ENCODE measurements around the gene PORCN. TPM values are rescaled to one million over a fixed set of nuclear protein-coding genes. Genes with fewer than 3 reads are reported as not detected.
A peak's percentile ranks its signal among the peaks of the same experiment; 100 is the strongest.

Gene PORCN
- total RNA-seq, 2 donors from 2014 or later, result 6.2 to 22.7 TPM

DNA sequence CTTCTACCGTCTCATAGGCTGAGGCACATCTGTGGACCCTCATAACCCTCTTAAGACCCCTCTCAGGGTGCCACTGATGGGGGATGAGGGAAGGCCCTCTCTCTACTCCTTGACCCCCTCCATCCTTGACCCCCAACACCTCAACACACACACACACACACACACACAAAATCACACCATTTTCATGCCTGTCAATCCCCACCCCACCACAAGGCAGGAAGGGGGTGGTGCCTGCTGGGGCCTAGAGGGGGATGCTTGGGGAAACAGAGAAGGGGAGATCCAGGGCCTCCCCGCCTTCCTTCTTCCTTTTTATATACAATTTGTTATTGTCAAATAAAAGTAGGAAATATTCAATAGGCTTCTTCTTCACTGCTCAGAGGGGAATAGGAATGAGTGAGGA, 11.7 kb downstream of the PORCN start:
- Histone ChIP-seq H3K9me3 (no peaks in the 10 kb centered on the region), H3K27ac (no peak overlapping the region), H3K27me3 (no peaks in the 10 kb centered on the region), H3K4me3 (no peak overlapping the region), H3K4me1 (peaks cover 8% of the 10 kb centered on the region), H3K36me3 (replicated peaks in 1 of 2; ENCODE audit: insufficient read depth in 1 of 2, low read depth in 2 of 2) (no peaks in the 10 kb centered on the region)
- DNase-seq (no peak), ATAC-seq (no peak)
- WGBS, 2 donors, result 80 to 100% methylated on average over 1 of the region's 2 CpGs
- no peak for TF ChIP-seq POLR2A (IDR thresholded peaks at IDR 0.05)
- TF ChIP-seq, protein P1, sequence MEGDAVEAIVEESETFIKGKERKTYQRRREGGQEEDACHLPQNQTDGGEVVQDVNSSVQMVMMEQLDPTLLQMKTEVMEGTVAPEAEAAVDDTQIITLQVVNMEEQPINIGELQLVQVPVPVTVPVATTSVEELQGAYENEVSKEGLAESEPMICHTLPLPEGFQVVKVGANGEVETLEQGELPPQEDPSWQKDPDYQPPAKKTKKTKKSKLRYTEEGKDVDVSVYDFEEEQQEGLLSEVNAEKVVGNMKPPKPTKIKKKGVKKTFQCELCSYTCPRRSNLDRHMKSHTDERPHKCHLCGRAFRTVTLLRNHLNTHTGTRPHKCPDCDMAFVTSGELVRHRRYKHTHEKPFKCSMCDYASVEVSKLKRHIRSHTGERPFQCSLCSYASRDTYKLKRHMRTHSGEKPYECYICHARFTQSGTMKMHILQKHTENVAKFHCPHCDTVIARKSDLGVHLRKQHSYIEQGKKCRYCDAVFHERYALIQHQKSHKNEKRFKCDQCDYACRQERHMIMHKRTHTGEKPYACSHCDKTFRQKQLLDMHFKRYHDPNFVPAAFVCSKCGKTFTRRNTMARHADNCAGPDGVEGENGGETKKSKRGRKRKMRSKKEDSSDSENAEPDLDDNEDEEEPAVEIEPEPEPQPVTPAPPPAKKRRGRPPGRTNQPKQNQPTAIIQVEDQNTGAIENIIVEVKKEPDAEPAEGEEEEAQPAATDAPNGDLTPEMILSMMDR (IDR thresholded peaks at IDR 0.05), result no peak
- intact Hi-C loops (cut with DNase I), result no loop called here

DNA sequence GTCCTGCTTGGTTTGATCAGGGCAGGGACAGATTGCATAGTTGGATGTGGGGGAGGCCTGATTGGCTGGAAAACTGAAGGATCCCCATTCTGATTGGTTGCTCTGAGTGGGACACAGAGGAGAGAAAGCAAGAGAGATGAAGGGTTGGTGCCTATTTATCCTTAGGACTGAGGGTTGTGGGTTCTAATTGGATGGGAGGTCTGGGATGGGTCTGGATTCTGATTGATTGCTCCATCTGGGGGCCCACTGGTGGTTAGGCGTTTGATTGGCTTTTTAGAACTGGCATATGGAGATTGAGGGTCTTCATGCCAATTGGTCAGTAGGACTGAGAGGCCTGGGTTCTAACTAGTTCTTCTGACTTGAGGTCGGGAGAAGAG, 12.2 kb downstream of the PORCN start:
- peaks cover 8% of the 10 kb centered on the region for H3K4me1 ChIP-seq
- no peak for ATAC-seq
- WGBS, 2 donors, result 29 to 54% methylated on average over 2 of the region's 2 CpGs
- no peak overlapping the region for H3K4me3 ChIP-seq
- no peak for DNase-seq
- TF ChIP-seq POLR2A (IDR thresholded peaks at IDR 0.05), result no peak
- TF ChIP-seq, protein P1 (IDR thresholded peaks at IDR 0.05), result no peak
- intact Hi-C loops (cut with DNase I), result no loop called here
- H3K27me3 ChIP-seq, result no peaks in the 10 kb centered on the region
- H3K27ac ChIP-seq, result peak overlapping the region in 3 of 4 donors; percentile 46 to 79 (median 78)
- H3K9me3 ChIP-seq, result no peaks in the 10 kb centered on the region
- no peaks in the 10 kb centered on the region for H3K36me3 ChIP-seq (replicated peaks in 1 of 2; ENCODE audit: insufficient read depth in 1 of 2, low read depth in 2 of 2)

DNA sequence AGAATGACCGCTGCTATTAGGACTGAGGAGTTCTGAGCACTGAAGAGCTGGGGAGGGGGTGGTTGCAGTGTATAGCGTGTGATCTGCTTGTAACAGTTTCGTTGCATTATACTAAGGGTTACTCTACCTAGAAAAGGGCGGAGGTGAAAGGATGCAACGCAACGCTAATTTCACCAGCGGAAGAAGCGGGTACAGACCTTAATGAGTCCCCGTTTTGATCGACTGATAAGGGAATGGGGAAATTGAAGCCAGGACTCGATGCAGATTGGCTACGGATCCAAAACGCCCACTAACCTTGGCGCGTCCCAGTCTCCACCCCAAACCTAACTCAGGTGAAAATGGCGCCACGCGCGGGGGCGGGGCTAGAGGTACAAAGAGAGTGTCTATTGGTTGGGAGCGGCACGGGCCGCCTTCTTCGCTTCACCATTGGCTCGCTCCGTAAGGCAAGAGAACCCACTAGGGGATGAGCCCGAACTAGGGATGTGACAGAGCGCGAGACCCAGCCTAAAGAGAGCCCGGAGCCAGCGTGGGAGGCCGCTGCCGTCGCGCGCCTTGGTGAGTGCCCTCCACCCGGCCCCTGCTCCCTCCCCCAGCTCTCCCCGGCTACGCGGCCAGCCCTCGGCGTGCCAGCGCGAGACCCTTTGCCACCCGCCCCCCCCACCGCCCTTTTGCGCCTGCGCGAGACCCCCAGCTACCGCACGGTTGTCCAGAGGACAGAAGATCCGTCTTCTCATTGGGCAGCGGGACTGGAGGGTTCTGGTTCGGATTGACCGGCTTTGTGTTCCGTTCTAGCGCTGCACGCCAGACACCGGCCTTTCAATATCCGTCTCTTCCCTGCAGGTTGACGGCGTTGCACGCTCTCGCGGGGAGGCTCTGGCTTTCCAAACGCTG, 12.8 kb downstream of the PORCN start, which contains the start of gene EBP:
TSS of gene EBP (plus strand) at position 456 of the 891 bp plus-strand sequence. CDS start 1,964 bp downstream, outside the sequence.
- no peaks in the 10 kb centered on the region for H3K9me3 ChIP-seq
- no peaks in the 10 kb centered on the region for H3K27me3 ChIP-seq
- peak within 1 kb of the TSS; percentile 6 to 32 for H3K4me3 ChIP-seq
- H3K27ac ChIP-seq, result peak within 1 kb of the TSS; percentile 59 to 79 (median 76)
- H3K36me3 ChIP-seq (replicated peaks in 1 of 2; ENCODE audit: insufficient read depth in 1 of 2, low read depth in 2 of 2), result no peaks in the 10 kb centered on the region
- 1 to 3% methylated on average over 7 to 38 of the region's 66 CpGs for WGBS, 2 donors
- DNase-seq (peak; percentile 91 to 94 (median 93)), ATAC-seq (peak; percentile 99)
- TF ChIP-seq POLR2A (IDR thresholded peaks at IDR 0.05), result peak; percentile 32 to 75 (median 74)
- TF ChIP-seq, protein P1 (IDR thresholded peaks at IDR 0.05), result peak in 1 of 7 experiments; percentile 7
- intact Hi-C loops (cut with DNase I), result no loop called here
- peaks cover 8% of the 10 kb centered on the region for H3K4me1 ChIP-seq

DNA sequence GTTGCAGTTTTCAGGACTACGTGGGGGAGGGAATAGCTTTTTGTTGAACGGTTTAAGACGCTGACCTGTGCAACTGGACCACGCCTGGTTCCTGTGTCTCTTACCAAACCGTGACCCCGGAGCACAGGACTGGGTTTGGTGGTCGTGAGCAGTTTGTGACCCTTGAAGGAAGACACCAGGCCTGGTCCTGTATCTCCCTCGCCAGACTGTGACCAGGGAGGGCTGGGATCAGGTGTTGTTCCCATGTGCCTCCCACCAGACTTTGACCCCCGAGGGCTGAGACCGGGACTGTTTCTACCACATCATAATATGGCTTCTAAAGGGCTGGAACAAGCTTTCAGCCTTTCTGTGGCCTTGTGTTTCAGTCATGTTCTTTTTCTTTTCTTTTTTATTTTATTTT, 13.5 kb downstream of the PORCN start:
- TF ChIP-seq, protein P1 (IDR thresholded peaks at IDR 0.05), result no peak
- no peak for TF ChIP-seq POLR2A (IDR thresholded peaks at IDR 0.05)
- Histone ChIP-seq H3K4me1 (peaks cover 8% of the 10 kb centered on the region), H3K4me3 (peak overlapping the region in 1 of 2 donors; percentile 32), H3K9me3 (no peaks in the 10 kb centered on the region), H3K27me3 (no peaks in the 10 kb centered on the region), H3K27ac (peak overlapping the region in 3 of 4 donors; percentile 59 to 79 (median 78)), H3K36me3 (replicated peaks in 1 of 2; ENCODE audit: insufficient read depth in 1 of 2, low read depth in 2 of 2) (no peaks in the 10 kb centered on the region)
- ATAC-seq, result no peak
- intact Hi-C loops (cut with DNase I), result no loop called here
- DNase-seq, result peak in 2 of 4 donors; percentile 13 to 23
- 3% methylated on average over 7 of the region's 10 CpGs; no CpG with 5 or more reads in 1 of the 2 donors for WGBS, 2 donors

Data from body of pancreas (tissue), 4 donors.